HG02973 (cell line): ENCODE data around the gene ADORA2A.

ENCODE experiments used
- ATAC-seq: cut with Tn5 transposase; IDR thresholded peaks from one replicate; pipeline ENCODE4 v1.9.1; 2021; ENCODE audit warnings: moderate library complexity; ENCODE audit not compliant: unreplicated experiment

The ADORA2A gene

GRCh38 chr22:24402460-24403192 is 24.8 kb upstream of the ADORA2A start:
- ATAC-seq, result no peak

GRCh38 chr22:24403346-24403745 is 24.1 kb upstream of the ADORA2A start:
- ATAC-seq, result no peak

GRCh38 chr22:24404561-24405275 is 22.7 kb upstream of the ADORA2A start:
- ATAC-seq, result no peak

- ATAC-seq, result no peak
Observed at GRCh38 chr22:24405631-24406321, 21.6 kb upstream of the ADORA2A start.

GRCh38 chr22:24406322-24407277 is 20.8 kb upstream of the ADORA2A start:
- no peak for ATAC-seq

- no peak for ATAC-seq
Observed at GRCh38 chr22:24407278-24407665, 20.1 kb upstream of the ADORA2A start.

- ATAC-seq, result no peak
Observed at GRCh38 chr22:24407884-24408283, 19.5 kb upstream of the ADORA2A start.

GRCh38 chr22:24408630-24409029 is 18.8 kb upstream of the ADORA2A start:
- no peak for ATAC-seq

GRCh38 chr22:24409707-24410106 is 17.7 kb upstream of the ADORA2A start:
- ATAC-seq, result no peak

GRCh38 chr22:24410110-24410856 is 17.1 kb upstream of the ADORA2A start:
- no peak for ATAC-seq

GRCh38 chr22:24411256-24412004 is 16.0 kb upstream of the ADORA2A start:
- no peak for ATAC-seq

GRCh38 chr22:24412274-24412673 is 15.1 kb upstream of the ADORA2A start:
- ATAC-seq, result no peak

- no peak for ATAC-seq
Observed at GRCh38 chr22:24413271-24413670, 14.1 kb upstream of the ADORA2A start.

- no peak for ATAC-seq
Observed at GRCh38 chr22:24413736-24414385, 13.5 kb upstream of the ADORA2A start.

GRCh38 chr22:24414523-24414922 is 12.9 kb upstream of the ADORA2A start:
- ATAC-seq, result no peak

GRCh38 chr22:24414984-24415945 is 12.1 kb upstream of the ADORA2A start:
- no peak for ATAC-seq

- ATAC-seq, result no peak
Observed at GRCh38 chr22:24416095-24416494, 11.3 kb upstream of the ADORA2A start.

GRCh38 chr22:24416611-24417010 is 10.8 kb upstream of the ADORA2A start:
- no peak for ATAC-seq
